H9 (cell line): ENCODE data around the gene OLFM4. TPM values are rescaled to one million over a fixed set of nuclear protein-coding genes. Genes with fewer than 3 reads are reported as not detected.

Experiments
- DNase-seq: peaks from one replicate; pipeline ENCODE4 v3.0.0-alpha.2; 2017
- H2AFZ ChIP-seq: one replicate; pipeline ENCODE4 v1.6.1; 2013; ENCODE audit warnings: mild to moderate bottlenecking, low read length, control low read depth, moderate library complexity
- H2AK5ac ChIP-seq: 2 replicates; pipeline ENCODE4 v1.6.1; 2013; ENCODE audit warnings: low read length, control low read depth, mixed read lengths; ENCODE audit not compliant: insufficient read length
- H2BK120ac ChIP-seq: one replicate; pipeline ENCODE4 v1.6.1; 2013; ENCODE audit warnings: low read depth, mild to moderate bottlenecking, low read length, control low read depth, inconsistent platforms; ENCODE audit not compliant: poor library complexity, severe bottlenecking
- H2BK12ac ChIP-seq: 2 replicates; pipeline ENCODE4 v1.6.1; 2013; ENCODE audit warnings: low read length, control low read depth, mixed read lengths, low read depth; ENCODE audit not compliant: insufficient read length
- H2BK15ac ChIP-seq: 2 replicates; pipeline ENCODE4 v1.6.1; 2013; ENCODE audit warnings: low read depth, low read length, control low read depth
- H2BK20ac ChIP-seq: one replicate; pipeline ENCODE4 v1.6.1; 2013; ENCODE audit warnings: low read depth, mild to moderate bottlenecking, low read length, control low read depth, inconsistent platforms; ENCODE audit not compliant: poor library complexity, severe bottlenecking
- H2BK5ac ChIP-seq: 2 replicates; pipeline ENCODE4 v1.6.1; 2013; ENCODE audit warnings: low read length, control low read depth, mixed read lengths; ENCODE audit not compliant: insufficient read length
- H3K14ac ChIP-seq: 2 replicates; pipeline ENCODE4 v1.6.1; 2013; ENCODE audit warnings: low read length, control low read depth; ENCODE audit not compliant: insufficient read depth
- H3K18ac ChIP-seq: 2 replicates; pipeline ENCODE4 v1.6.1; 2013; ENCODE audit warnings: low read depth, mild to moderate bottlenecking, mixed read lengths, low read length, control low read depth; ENCODE audit not compliant: insufficient read length
- H3K23ac ChIP-seq: 2 replicates; pipeline ENCODE4 v1.6.1; 2013; ENCODE audit warnings: low read length, control low read depth, mixed read lengths, low read depth; ENCODE audit not compliant: insufficient read length
- H3K23me2 ChIP-seq: 2 replicates; pipeline ENCODE4 v1.6.1; 2013; ENCODE audit warnings: low read depth, mild to moderate bottlenecking, mixed read lengths, low read length, control low read depth; ENCODE audit not compliant: insufficient read length, poor library complexity, severe bottlenecking
- H3K27ac ChIP-seq: 2 replicates; pipeline ENCODE4 v1.5.1; 2013; ENCODE audit warnings: low read length, control low read depth, mixed read lengths, low read depth; ENCODE audit not compliant: insufficient read length
- H3K27me3 ChIP-seq: 2 replicates; pipeline ENCODE4 v1.6.1; 2013; ENCODE audit warnings: low read length, control low read depth, inconsistent platforms; ENCODE audit not compliant: insufficient read depth
- H3K4ac ChIP-seq: 2 replicates; pipeline ENCODE4 v1.6.1; 2013; ENCODE audit warnings: low read depth, mild to moderate bottlenecking, control low read depth, inconsistent platforms, low read length, moderate library complexity
- H3K4me1 ChIP-seq: 2 replicates; pipeline ENCODE4 v1.6.1; 2013; ENCODE audit warnings: low read length, control low read depth, inconsistent platforms; ENCODE audit not compliant: insufficient read depth
- H3K4me2 ChIP-seq: 2 replicates; pipeline ENCODE4 v1.6.1; 2013; ENCODE audit warnings: low read length, control low read depth, mixed read lengths; ENCODE audit not compliant: insufficient read length, insufficient read depth
- H3K56ac ChIP-seq: 2 replicates; pipeline ENCODE4 v1.6.1; 2013; ENCODE audit warnings: low read depth, mild to moderate bottlenecking, mixed read lengths, low read length, control low read depth; ENCODE audit not compliant: insufficient read length
- H3K79me1 ChIP-seq: 2 replicates; pipeline ENCODE4 v1.6.1; 2013; ENCODE audit warnings: low read depth, mild to moderate bottlenecking, moderate library complexity, low read length, control low read depth, inconsistent platforms; ENCODE audit not compliant: insufficient read depth, poor library complexity, severe bottlenecking
- H3K79me2 ChIP-seq: 2 replicates; pipeline ENCODE4 v1.6.1; 2013; ENCODE audit warnings: low read length, control low read depth, inconsistent platforms; ENCODE audit not compliant: insufficient read depth
- H3K9ac ChIP-seq: 2 replicates; pipeline ENCODE4 v1.6.1; 2013; ENCODE audit warnings: low read length, control low read depth, mixed read lengths; ENCODE audit not compliant: insufficient read length; ENCODE audit errors: extremely low read depth
- H3K9me3 ChIP-seq: one replicate; pipeline ENCODE4 v1.6.1; 2013; ENCODE audit warnings: low read depth, low read length, inconsistent platforms; ENCODE audit not compliant: control insufficient read depth
- H3T11ph ChIP-seq: one replicate; pipeline ENCODE4 v1.6.1; 2013; ENCODE audit warnings: mild to moderate bottlenecking, low read length, control low read depth, inconsistent platforms
- H4K20me1 ChIP-seq: one replicate; pipeline ENCODE4 v1.6.1; 2013; ENCODE audit not compliant: control insufficient read depth, insufficient read length, insufficient read depth
- H4K5ac ChIP-seq: 2 replicates; pipeline ENCODE4 v1.6.1; 2013; ENCODE audit warnings: low read depth, mild to moderate bottlenecking, mixed read lengths, low read length, control low read depth; ENCODE audit not compliant: insufficient read length
- H4K8ac ChIP-seq: replicated peaks from 2 replicates; pipeline ENCODE4 v1.6.1; 2013; ENCODE audit warnings: low read length, control low read depth, mixed read lengths, low read depth; ENCODE audit not compliant: insufficient read length
- H4K91ac ChIP-seq: 2 replicates; pipeline ENCODE4 v1.6.1; 2013; ENCODE audit warnings: low read depth, mild to moderate bottlenecking, moderate library complexity, mixed read lengths, low read length, control low read depth; ENCODE audit not compliant: insufficient read length
- H3K27ac Mint-ChIP-seq, 3 experiments: 2 replicates in 2 of 3; 3 replicates in 1 of 3; pipeline ENCODE4 v1.8.0; 2020 to 2021; ENCODE audit warnings: mixed read lengths in 3 of 3, mild to moderate bottlenecking in 1 of 3, moderate library complexity in 1 of 3
- H3K27me3 Mint-ChIP-seq: 2 replicates; pipeline ENCODE4 v1.8.0; 2021; ENCODE audit warnings: low read depth, mild to moderate bottlenecking, moderate library complexity, mixed read lengths
- H3K36me3 Mint-ChIP-seq, 3 experiments: 2 replicates in 2 of 3; 3 replicates in 1 of 3; pipeline ENCODE4 v1.8.0; 2020 to 2021; ENCODE audit warnings: low read depth in 3 of 3, mixed read lengths in 3 of 3; ENCODE audit not compliant: insufficient read depth in 1 of 3
- H3K4me1 Mint-ChIP-seq, 2 experiments: 2 replicates each; pipeline ENCODE4 v1.8.0; 2020; ENCODE audit warnings: mixed read lengths in 2 of 2
- H3K4me3 Mint-ChIP-seq, 2 experiments: 2 replicates in 1 of 2; 3 replicates in 1 of 2; pipeline ENCODE4 v1.8.0; 2020 to 2021; ENCODE audit warnings: mild to moderate bottlenecking in 2 of 2, mixed read lengths in 2 of 2, moderate library complexity in 1 of 2
- H3K9me3 Mint-ChIP-seq, 2 experiments: 2 replicates in 1 of 2; 3 replicates in 1 of 2; pipeline ENCODE4 v1.8.0; 2020; ENCODE audit warnings: mild to moderate bottlenecking in 2 of 2, mixed read lengths in 2 of 2, moderate library complexity in 1 of 2
- WGBS: extraction: QIAGEN DNeasy Blood & Tissue Kit; methylation state at CpG from one replicate; pipeline ENCODE4 v1.1.7; 2013; ENCODE audit warnings: missing lambda C conversion rate, low lambda C conversion rate, mixed read lengths; ENCODE audit not compliant: insufficient read length; ENCODE audit errors: extremely low coverage; 5-methylcytosine and 5-hydroxymethylcytosine counted together
- total RNA-seq: library from RNA; stranded (reverse); gene quantifications from 2 replicates; pipeline ENCODE4 v1.2.1, GENCODE V29; 2021
- TF ChIP-seq, protein P1 (sequence below): fragments of 200-600 bp; sonication (generic); conservative IDR thresholded peaks from 3 replicates; pipeline ENCODE4 v1.8.0; 2021; ENCODE audit warnings: antibody characterized with exemption, mild to moderate bottlenecking

Gene OLFM4
- total RNA-seq, 1 experiment from 2014 or later: not detected

DNA sequence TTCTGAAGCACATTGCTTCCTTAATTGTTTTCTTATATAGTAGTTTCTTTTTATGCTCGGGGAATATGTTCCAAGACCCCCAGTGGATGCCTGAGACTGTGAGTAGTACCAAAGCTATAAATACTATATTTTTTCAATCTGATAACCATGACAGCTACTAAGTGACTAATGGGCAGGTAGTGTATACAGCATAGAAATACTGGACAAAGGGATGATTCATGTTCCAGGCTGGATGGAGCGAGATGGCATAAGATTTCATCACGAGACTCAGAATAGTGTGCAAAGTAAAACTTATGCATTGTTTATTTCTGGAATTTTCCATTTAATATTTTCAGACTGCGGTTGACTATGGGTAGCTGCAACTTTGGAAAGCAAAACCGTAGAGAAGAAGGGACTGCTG, 47.9 kb upstream of the OLFM4 start:
- H3K4me3 Mint-ChIP-seq: no peak overlapping the region
- H2BK5ac ChIP-seq: no peak overlapping the region

More for the DNA sequence above, 47.9 kb upstream of the OLFM4 start:
- Histone ChIP-seq H2BK12ac (no peak overlapping the region), H3T11ph (no peak overlapping the region), H2BK15ac (no peak overlapping the region), H3K56ac (no peak overlapping the region), H2AFZ (no peak overlapping the region), H4K91ac (no peak overlapping the region), H3K27ac (no peak overlapping the region), H3K27me3 (no peaks in the 10 kb centered on the region), H3K4ac (no peak overlapping the region), H3K23ac (no peak overlapping the region), H4K20me1 (no peaks in the 10 kb centered on the region), H2BK120ac (no peak overlapping the region), H3K18ac (no peak overlapping the region), H3K9me3 (no peaks in the 10 kb centered on the region), H4K5ac (no peak overlapping the region), H3K9ac (no peak overlapping the region), H2AK5ac (no peak overlapping the region), H2BK20ac (no peak overlapping the region), H3K79me2 (no peaks in the 10 kb centered on the region), H3K4me2 (no peak overlapping the region), H3K23me2 (no peaks in the 10 kb centered on the region), H4K8ac (no peak overlapping the region), H3K4me1 (0 out of 2 replicates have a peak, but pooled peaks cover 2% of the 10 kb centered on the region), H3K14ac (no peak overlapping the region), H3K79me1 (no peaks in the 10 kb centered on the region)
- no peak overlapping the region for H3K27ac Mint-ChIP-seq
- H3K4me1 Mint-ChIP-seq: peaks cover 19 to 20% of the 10 kb centered on the region in 2 experiments
- no peaks in the 10 kb centered on the region; the same call in 1 of the 2 replicates for H3K27me3 Mint-ChIP-seq
- TF ChIP-seq, protein P1, sequence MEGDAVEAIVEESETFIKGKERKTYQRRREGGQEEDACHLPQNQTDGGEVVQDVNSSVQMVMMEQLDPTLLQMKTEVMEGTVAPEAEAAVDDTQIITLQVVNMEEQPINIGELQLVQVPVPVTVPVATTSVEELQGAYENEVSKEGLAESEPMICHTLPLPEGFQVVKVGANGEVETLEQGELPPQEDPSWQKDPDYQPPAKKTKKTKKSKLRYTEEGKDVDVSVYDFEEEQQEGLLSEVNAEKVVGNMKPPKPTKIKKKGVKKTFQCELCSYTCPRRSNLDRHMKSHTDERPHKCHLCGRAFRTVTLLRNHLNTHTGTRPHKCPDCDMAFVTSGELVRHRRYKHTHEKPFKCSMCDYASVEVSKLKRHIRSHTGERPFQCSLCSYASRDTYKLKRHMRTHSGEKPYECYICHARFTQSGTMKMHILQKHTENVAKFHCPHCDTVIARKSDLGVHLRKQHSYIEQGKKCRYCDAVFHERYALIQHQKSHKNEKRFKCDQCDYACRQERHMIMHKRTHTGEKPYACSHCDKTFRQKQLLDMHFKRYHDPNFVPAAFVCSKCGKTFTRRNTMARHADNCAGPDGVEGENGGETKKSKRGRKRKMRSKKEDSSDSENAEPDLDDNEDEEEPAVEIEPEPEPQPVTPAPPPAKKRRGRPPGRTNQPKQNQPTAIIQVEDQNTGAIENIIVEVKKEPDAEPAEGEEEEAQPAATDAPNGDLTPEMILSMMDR: no peak
- no peaks in the 10 kb centered on the region for H3K36me3 Mint-ChIP-seq
- no peak for DNase-seq
- WGBS: no CpG with 5 or more reads among the region's 5 CpGs
- H3K9me3 Mint-ChIP-seq: no peaks in the 10 kb centered on the region
